ENCODE measurements around the gene SSU72.

DNA sequence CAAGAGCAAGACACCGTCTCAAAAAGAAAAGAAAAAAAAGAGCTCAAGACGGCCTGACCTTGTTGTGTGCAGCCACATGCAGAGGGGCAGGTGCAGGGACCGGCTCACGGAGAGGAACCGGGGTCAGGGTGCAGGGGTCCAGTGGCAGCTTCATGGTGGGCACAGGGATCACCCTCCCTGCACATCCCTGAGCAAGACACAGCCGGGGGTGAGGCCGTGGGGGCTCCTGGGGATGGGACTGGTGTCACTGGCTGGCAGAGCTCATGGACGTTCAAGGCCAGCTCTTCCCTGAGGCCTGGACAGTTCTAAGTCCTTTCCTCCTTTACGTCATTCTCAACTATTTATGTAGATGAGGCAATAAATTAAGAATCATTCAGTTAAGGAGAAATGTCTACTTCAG, 27.7 kb downstream of the SSU72 start:
- no peak for TF ChIP-seq POLR2A (IDR thresholded peaks at IDR 0.05)
- TF ChIP-seq, protein P1, sequence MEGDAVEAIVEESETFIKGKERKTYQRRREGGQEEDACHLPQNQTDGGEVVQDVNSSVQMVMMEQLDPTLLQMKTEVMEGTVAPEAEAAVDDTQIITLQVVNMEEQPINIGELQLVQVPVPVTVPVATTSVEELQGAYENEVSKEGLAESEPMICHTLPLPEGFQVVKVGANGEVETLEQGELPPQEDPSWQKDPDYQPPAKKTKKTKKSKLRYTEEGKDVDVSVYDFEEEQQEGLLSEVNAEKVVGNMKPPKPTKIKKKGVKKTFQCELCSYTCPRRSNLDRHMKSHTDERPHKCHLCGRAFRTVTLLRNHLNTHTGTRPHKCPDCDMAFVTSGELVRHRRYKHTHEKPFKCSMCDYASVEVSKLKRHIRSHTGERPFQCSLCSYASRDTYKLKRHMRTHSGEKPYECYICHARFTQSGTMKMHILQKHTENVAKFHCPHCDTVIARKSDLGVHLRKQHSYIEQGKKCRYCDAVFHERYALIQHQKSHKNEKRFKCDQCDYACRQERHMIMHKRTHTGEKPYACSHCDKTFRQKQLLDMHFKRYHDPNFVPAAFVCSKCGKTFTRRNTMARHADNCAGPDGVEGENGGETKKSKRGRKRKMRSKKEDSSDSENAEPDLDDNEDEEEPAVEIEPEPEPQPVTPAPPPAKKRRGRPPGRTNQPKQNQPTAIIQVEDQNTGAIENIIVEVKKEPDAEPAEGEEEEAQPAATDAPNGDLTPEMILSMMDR (IDR thresholded peaks at IDR 0.05): no peak

Measured in uterus (tissue), 2 donors.